GM18517 (cell line): ENCODE measurements around the gene CA10.

ENCODE experiments used
- ATAC-seq: cut with Tn5 transposase; IDR thresholded peaks from one replicate; pipeline ENCODE4 v1.9.1; 2021; ENCODE audit warnings: mild to moderate bottlenecking, moderate library complexity; ENCODE audit not compliant: unreplicated experiment

CA10 gene

GRCh38 chr17:51890710-51891109, 267.8 kb downstream of the CA10 start:
- no peak for ATAC-seq

GRCh38 chr17:51888816-51889215, 269.7 kb downstream of the CA10 start:
- no peak for ATAC-seq

- ATAC-seq: no peak
Measured at GRCh38 chr17:51876986-51877385, 281.5 kb downstream of the CA10 start.

GRCh38 chr17:51873302-51873701, 285.2 kb downstream of the CA10 start:
- no peak for ATAC-seq

- ATAC-seq: no peak
Measured at GRCh38 chr17:51869387-51869786, 289.1 kb downstream of the CA10 start.

- ATAC-seq: no peak
Measured at GRCh38 chr17:51860954-51861561, 297.5 kb downstream of the CA10 start.

GRCh38 chr17:51857052-51857597, 301.4 kb downstream of the CA10 start:
- ATAC-seq: no peak

- ATAC-seq: no peak
Measured at GRCh38 chr17:51855806-51856205, 302.7 kb downstream of the CA10 start.

- ATAC-seq: no peak
Measured at GRCh38 chr17:51853857-51854256, 304.7 kb downstream of the CA10 start.

GRCh38 chr17:51852603-51853002, 305.9 kb downstream of the CA10 start:
- ATAC-seq: no peak

- ATAC-seq: no peak
Measured at GRCh38 chr17:51850201-51850600, 308.3 kb downstream of the CA10 start.

GRCh38 chr17:51848451-51848850, 310.1 kb downstream of the CA10 start:
- no peak for ATAC-seq

GRCh38 chr17:51846566-51846965, 311.9 kb downstream of the CA10 start:
- ATAC-seq: no peak

- ATAC-seq: no peak
Measured at GRCh38 chr17:51845776-51846175, 312.7 kb downstream of the CA10 start.

- ATAC-seq: no peak
Measured at GRCh38 chr17:51842763-51843162, 315.8 kb downstream of the CA10 start.

GRCh38 chr17:51841669-51842068, 316.8 kb downstream of the CA10 start:
- ATAC-seq: no peak

- ATAC-seq: no peak
Measured at GRCh38 chr17:51840688-51841087, 317.8 kb downstream of the CA10 start.

GRCh38 chr17:51833620-51834019, 324.9 kb downstream of the CA10 start:
- ATAC-seq: no peak

GRCh38 chr17:51833045-51833444, 325.5 kb downstream of the CA10 start:
- ATAC-seq: no peak

GRCh38 chr17:51830886-51831285, 327.6 kb downstream of the CA10 start:
- no peak for ATAC-seq

GRCh38 chr17:51830451-51830850, 328.1 kb downstream of the CA10 start:
- ATAC-seq: no peak

- no peak for ATAC-seq
Measured at GRCh38 chr17:51828901-51829300, 329.6 kb downstream of the CA10 start.

GRCh38 chr17:51827140-51827539, 331.4 kb downstream of the CA10 start:
- ATAC-seq: no peak
